ENCODE data around the gene FAM53A. TPM values are rescaled to one million over a fixed set of nuclear protein-coding genes. Genes with fewer than 3 reads are reported as not detected.

Gene FAM53A
- total and polyA plus RNA-seq, 10 donors = 0.60 to 4.3 (median 1.9) TPM

- Histone ChIP-seq H3K36me3 (no peaks in the 10 kb centered on the region), H3K27ac (no peak overlapping the region), H3K4me3 (no peak overlapping the region), H3K27me3 (replicated peaks in 1 of 7) (no peaks in the 10 kb centered on the region), H3K9me3 (no peaks in the 10 kb centered on the region), H3K4me1 (peaks cover 0 to 6% (median 0%) of the 10 kb centered on the region in 6 donors)
- TF ChIP-seq POLR2A (IDR thresholded peaks at IDR 0.05) (no peak), POLR2AphosphoS5 (IDR thresholded peaks at IDR 0.05) (no peak), CTCF (IDR thresholded peaks at IDR 0.05 in 8 of 11, conservative IDR thresholded peaks at IDR 0.05 in 3 of 11) (no peak)
- 75 to 87% (median 81%) methylated on average over 12 of the region's 12 CpGs for WGBS, 5 donors
- intact Hi-C loops (cut with DNase I; ENCODE audit: low total_unique reads) = no loop called here
- DNase-seq = no peak
Measured at GRCh38 chr4:1666391-1666790, 17.7 kb downstream of the FAM53A start.

- H3K27me3 ChIP-seq (replicated peaks in 1 of 7) = no peaks in the 10 kb centered on the region
- intact Hi-C loops (cut with DNase I; ENCODE audit: low total_unique reads) = no loop called here
- no peak overlapping the region for H3K27ac ChIP-seq
- DNase-seq = no peak
- H3K36me3 ChIP-seq = no peaks in the 10 kb centered on the region
- no peak overlapping the region for H3K4me3 ChIP-seq
- peaks cover 0 to 6% (median 0%) of the 10 kb centered on the region in 6 donors for H3K4me1 ChIP-seq
- TF ChIP-seq CTCF (IDR thresholded peaks at IDR 0.05 in 8 of 11, conservative IDR thresholded peaks at IDR 0.05 in 3 of 11) (no peak), POLR2A (IDR thresholded peaks at IDR 0.05) (no peak), POLR2AphosphoS5 (IDR thresholded peaks at IDR 0.05) (no peak)
- no peaks in the 10 kb centered on the region for H3K9me3 ChIP-seq
- 86 to 95% (median 90%) methylated on average over 8 of the region's 8 CpGs for WGBS, 5 donors
Measured at GRCh38 chr4:1664141-1664540, 20.0 kb downstream of the FAM53A start.

GRCh38 chr4:1663549-1663948, 20.6 kb downstream of the FAM53A start:
- 92 to 95% (median 94%) methylated on average over 5 of the region's 5 CpGs for WGBS, 5 donors
- H3K9me3 ChIP-seq = no peaks in the 10 kb centered on the region
- no peak overlapping the region for H3K4me3 ChIP-seq
- no peak for TF ChIP-seq CTCF (IDR thresholded peaks at IDR 0.05 in 8 of 11, conservative IDR thresholded peaks at IDR 0.05 in 3 of 11)
- TF ChIP-seq POLR2A (IDR thresholded peaks at IDR 0.05) = no peak
- TF ChIP-seq POLR2AphosphoS5 (IDR thresholded peaks at IDR 0.05) = no peak
- DNase-seq = no peak
- H3K27ac ChIP-seq = no peak overlapping the region
- intact Hi-C loops (cut with DNase I; ENCODE audit: low total_unique reads) = no loop called here
- no peaks in the 10 kb centered on the region for H3K36me3 ChIP-seq
- H3K27me3 ChIP-seq (replicated peaks in 1 of 7) = no peaks in the 10 kb centered on the region
- peaks cover 0 to 1% (median 0%) of the 10 kb centered on the region in 6 donors for H3K4me1 ChIP-seq

GRCh38 chr4:1661695-1662094, 22.4 kb downstream of the FAM53A start:
- intact Hi-C loops (cut with DNase I; ENCODE audit: low total_unique reads) = no loop called here
- WGBS, 5 donors = 86 to 91% (median 91%) methylated on average over 14 of the region's 14 CpGs
- Histone ChIP-seq H3K27me3 (replicated peaks in 1 of 7) (no peaks in the 10 kb centered on the region), H3K9me3 (no peaks in the 10 kb centered on the region), H3K36me3 (no peaks in the 10 kb centered on the region), H3K27ac (no peak overlapping the region), H3K4me3 (no peak overlapping the region), H3K4me1 (no peaks in the 10 kb centered on the region)
- TF ChIP-seq CTCF (IDR thresholded peaks at IDR 0.05 in 8 of 11, conservative IDR thresholded peaks at IDR 0.05 in 3 of 11) = no peak
- no peak for TF ChIP-seq POLR2AphosphoS5 (IDR thresholded peaks at IDR 0.05)
- TF ChIP-seq POLR2A (IDR thresholded peaks at IDR 0.05) = no peak
- DNase-seq = no peak
